ENCODE results near the gene THOC3. TPM values are rescaled to one million over a fixed set of nuclear protein-coding genes. Genes with fewer than 3 reads are reported as not detected.
"Not testable (repeated sequence)": the region's sequence is repeated elsewhere in the genome, so short reads cannot be mapped to it uniquely, and the experiment has no call there.

Gene THOC3, protein sequence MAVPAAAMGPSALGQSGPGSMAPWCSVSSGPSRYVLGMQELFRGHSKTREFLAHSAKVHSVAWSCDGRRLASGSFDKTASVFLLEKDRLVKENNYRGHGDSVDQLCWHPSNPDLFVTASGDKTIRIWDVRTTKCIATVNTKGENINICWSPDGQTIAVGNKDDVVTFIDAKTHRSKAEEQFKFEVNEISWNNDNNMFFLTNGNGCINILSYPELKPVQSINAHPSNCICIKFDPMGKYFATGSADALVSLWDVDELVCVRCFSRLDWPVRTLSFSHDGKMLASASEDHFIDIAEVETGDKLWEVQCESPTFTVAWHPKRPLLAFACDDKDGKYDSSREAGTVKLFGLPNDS
- 15.6 TPM for total RNA-seq
- long read RNA-seq, transcript THOC3-201 (6 exons, 1,589 nt): major isoform, 76 of 83 reads
- long read RNA-seq, partial matches to known transcripts: 0 of 83 reads
- long read RNA-seq, other reads (novel, unspliced or antisense): 6 of 83 reads

DNA sequence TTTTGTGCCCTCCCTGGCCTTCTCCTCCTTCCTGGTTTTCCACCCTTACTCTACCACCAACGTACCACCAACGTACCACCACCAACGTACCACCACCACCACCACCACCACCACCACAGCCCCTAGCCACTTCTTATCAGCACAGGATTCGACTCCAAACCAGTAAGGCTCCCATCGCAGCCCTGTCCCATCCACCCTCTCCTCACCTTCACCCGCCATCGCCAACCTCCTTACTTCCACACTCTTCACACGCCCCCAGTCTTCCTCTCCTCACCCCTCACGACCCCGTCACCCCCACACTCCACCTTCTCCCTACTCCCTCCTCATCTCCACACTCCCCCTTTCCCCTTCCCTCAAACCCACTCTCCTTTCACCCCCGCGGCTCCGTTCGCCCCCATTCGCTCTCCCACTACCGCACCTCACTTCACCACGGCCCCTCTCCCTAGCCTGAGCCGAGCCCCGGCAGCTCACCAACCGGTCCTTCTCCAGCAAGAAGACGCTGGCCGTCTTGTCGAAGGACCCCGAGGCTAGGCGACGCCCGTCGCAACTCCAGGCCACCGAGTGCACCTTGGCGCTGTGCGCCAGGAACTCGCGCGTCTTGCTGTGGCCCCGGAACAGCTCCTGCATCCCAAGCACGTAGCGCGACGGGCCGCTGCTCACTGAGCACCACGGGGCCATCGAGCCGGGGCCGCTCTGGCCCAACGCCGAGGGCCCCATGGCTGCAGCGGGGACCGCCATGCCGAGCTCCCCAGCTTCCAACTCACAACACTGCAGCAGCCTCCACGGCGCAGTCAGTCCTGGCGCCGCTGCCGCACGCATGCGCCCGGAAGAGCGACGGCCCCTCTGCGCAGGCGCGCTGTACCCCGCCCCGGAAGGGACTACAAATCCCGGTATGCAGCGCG is at the start of gene THOC3:
Gene THOC3, minus strand, starts transcription at position 845 of the 902 bp plus-strand sequence. Its CDS starts 107 bp downstream, at position 738.
- peak; percentile 93 for DNase-seq (ENCODE audit: low spot score)

DNA sequence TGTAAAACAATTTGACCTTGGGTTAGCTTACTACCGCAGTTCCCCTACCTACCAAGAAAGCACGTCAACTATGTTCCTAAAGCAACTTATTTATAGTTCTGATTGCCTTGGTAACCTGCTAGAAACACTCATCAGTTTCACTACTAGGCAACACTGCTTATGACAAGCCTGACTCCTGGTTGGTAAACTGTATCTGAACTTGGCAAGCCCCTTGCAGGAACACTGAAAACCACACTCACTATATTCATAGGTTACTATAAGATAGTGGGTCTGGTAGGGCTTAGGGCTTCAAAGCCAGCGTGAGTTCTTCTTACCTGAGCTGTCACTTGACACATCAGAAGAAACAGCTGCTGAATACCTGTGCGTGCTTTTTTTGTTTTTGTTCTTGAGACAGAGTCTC is 49.2 kb upstream of the THOC3 start:
- not testable (repeated sequence) for DNase-seq (ENCODE audit: low spot score)

DNA sequence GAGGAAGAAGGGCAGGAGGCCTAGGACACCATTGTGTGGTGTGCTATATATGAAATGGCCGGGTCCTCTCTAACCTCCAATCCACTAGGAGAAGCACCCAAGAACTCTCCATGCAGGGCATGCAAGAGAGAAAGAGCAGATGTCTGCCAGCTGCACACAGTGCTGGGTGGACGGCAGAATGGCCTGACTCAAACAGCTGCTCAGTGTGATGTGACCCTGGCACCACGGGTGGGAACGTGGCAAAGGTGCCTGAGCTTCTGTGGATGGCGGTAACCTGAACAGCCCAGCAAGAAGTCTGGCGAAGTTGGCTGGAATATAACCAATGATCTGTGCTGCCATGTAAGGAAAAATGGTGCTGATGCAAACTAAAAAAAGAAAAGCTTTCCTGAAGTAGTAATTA is 46.2 kb upstream of the THOC3 start:
- DNase-seq (ENCODE audit: low spot score): peak; percentile 68

DNA sequence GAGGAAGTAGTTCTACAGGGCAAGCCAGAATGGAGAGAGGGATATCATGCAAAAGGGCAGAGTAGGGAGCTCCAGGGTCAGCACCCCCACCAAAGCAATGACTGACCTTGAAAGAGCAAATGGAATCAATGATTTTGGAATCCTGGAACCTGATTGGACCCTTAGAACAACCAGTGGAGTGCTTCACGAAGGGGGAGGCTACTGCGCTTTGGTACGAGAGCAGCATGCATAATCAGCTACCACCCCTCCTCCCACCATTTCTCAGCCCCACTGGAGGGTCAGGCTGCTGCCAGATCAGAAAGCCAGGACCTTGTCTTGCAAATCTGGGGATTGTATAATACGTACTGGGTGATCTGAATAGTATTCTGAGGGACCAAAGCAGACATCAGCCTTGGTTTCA is 43.0 kb upstream of the THOC3 start:
- not testable (repeated sequence) for DNase-seq (ENCODE audit: low spot score)

DNA sequence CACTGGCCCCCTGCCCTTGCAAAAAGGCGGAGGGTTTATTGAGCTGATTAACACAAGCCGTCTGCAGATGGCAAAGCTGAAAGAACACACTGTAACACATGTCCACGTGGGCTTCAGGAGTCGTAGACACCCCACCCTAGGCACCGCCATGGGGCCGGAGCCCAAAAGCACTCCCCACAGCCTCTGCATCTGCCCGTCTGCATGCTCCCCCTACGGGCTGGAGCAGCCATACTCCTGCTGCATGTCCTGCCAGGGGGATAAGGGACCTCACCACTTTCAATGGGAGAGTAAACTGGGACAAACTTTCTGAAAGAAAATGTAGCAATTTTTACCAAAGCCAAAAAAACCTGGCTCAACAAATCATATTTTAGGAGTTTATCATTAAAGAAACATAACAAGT is 42.1 kb upstream of the THOC3 start:
- not testable (repeated sequence) for DNase-seq (ENCODE audit: low spot score)

DNA sequence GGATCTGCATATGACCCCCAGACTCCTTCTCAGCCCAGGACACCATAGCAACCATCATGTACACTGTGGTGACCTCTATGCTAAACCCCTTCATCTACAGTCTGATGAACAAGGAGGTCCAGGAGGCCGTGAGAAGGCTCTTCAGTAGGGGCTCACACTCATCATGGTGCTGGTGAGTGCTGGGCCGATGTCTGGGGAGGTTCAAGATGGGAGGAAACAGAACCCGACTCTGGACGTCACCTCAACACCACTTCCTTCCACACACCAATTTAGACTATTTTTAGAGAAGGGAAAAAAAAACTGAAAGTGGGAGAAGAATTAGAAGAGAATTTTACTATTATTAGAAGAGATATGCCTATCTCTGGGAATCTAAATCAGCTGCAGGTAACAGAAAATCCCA is 39.1 kb upstream of the THOC3 start:
- not testable (repeated sequence) for DNase-seq (ENCODE audit: low spot score)

DNA sequence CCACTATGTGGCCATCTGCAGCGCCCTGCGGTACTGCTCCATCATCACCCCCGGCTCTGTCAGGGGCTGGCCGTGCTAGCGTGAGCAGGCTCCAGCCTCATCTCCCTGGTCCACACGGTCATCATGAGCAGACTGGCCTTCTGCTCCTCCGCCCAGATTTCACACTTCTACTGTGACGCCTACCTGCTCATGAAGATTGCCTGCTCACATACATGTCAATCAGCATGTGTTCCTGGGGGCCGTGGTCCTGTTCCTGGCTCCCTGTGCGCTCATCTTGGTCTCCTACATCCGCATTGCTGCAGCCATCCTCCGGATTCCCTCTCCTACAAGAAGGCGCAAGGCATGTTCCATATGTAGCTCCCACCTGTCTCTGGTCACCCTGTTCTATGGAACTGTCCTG is 38.7 kb upstream of the THOC3 start:
- not testable (repeated sequence) for DNase-seq (ENCODE audit: low spot score)

DNA sequence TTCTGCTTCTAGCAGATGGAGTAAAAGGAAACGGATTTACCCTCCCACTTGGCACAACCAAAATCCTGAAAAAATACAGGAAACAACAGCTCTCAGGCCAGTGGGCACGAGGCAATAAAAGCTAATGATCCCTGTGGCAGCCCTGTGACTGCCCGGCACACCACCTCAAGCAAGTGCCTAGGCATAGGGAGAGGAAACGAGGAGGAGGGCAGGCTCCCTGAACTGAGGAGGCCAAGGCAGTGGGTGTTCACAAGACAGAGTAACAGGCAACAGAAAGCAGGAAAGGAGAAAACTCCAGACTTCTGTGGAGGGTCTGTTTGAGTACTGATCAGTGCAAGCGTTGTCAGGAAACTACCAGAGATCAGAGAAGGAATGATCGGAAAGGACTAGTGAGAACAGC is 29.9 kb upstream of the THOC3 start:
- DNase-seq (ENCODE audit: low spot score): not testable (repeated sequence)

DNA sequence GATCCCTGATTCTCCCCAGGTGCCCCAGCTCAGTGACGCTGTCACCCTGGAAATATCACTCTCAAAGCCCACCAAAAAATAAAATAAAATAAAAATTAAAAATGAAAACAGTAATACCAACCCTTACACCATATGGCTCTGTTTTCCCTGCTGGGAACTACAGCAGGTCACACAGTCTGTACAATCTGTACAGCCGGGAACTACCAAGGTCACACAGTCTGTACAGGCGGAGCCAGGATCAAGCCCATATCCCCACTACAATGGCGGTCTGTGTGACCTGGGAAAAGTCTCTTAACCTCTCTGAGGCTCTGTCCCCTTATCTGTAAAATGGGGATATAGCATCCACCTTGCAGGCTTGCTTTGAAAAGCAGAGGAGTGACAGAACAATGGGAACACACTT is 29.4 kb upstream of the THOC3 start:
- not testable (repeated sequence) for DNase-seq (ENCODE audit: low spot score)

DNA sequence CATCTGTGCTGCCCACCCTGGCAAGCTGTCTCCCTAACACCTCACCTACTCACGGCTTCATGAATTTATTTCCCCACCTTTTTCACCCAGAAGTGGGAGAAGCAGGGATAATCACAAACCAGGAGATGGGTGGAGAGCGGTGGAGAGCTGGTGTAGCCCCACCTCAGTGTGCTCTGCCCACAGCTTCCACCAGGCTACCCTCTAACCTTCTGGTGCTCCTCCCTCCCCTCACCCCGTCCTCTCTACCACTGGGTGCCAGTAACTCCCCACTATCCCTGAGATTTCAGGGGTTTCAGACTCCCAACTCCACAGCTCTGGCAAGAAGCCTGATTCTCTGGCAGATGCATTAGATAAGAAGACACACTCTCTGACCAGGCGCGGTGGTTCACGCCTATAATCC is 28.7 kb upstream of the THOC3 start:
- not testable (repeated sequence) for DNase-seq (ENCODE audit: low spot score)

DNA sequence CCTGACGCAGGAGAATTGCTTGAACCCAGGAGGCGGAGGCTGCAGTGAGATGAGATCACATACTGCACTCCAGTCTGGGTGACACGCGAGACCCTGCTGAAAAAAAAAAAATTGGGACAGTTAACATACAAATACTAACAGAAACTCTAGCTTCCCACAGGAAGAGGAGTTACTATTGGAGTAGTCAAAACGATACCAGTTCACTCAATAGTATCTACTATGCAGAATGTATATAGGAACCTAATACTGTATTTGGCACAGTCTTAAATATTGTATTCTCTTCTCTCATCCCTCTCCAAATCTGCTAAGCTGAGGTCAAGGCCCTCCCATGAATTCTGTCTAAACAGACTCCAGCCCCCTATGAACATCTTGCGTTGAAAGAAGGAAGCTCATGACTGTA is 27.4 kb upstream of the THOC3 start:
- DNase-seq (ENCODE audit: low spot score): not testable (repeated sequence)

DNA sequence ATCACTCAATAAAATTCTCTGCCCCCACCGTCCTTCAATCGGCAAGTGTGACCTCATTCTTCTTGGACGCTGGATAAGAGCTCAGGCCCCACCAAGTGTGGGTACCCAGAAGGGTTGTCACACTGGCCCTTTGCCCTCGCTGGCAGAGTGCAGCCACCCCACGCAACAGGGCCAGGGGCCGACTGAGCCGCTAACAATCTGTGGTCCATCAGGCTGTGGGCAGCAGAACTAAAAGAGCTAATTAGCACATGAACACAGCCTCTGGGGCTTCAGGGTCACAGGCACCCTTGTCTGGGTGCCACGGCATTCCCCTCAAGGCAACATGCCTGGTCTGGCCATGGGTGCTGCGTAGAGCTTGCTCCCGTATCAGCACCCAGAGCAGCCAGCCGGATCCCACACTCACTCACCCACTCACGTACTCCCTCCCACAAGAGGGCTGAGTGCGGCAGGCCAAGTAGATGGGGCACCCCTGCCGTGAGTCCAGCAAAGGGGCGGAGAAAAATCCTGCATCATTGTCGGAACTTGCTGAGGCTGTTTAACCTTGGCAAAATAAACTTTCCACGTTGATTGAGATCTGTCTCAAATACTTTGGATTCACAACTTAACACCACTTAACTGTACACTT is 11.4 kb upstream of the THOC3 start:
- DNase-seq (ENCODE audit: low spot score): not testable (repeated sequence)

DNA sequence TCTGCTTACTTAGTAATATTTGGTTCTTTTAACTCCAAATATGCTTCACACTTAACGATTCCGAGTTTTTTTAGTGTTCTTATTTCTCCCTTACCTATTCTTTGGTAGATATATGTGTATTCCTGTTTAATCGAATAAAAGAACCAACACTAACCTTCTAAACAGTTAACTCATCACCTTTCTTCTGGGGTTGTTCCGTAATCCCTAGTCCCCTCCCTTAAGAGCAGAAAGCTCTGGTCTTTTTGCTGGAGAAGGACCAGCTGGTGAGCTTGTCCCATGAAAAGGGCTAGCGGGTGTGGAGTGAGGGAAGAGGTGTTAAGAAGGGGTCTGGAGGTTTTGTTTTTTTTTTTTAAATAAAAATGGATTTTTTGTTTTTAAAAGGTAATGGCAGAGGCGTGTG is 266 bp upstream of the THOC3 start:
- DNase-seq (ENCODE audit: low spot score): not testable (repeated sequence)

DNA sequence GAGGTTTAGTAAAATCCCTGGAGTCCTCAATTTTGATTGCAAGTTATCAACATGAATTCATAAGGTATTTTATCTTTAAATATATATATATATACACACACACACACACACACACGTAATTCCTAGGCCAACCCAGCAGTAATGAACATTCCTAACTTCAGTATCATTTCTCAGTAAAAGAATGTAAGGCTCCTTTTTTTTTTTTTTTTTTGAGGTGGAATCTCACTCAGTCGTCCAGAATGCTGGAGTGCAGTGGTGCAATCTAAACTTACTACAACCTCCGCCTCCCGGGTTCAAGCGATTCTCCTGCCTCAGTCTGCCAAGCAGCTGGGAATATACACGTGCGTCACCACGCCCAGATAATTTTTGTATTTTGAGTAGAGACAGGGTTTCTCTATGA is 5.8 kb downstream of the THOC3 start:
- DNase-seq (ENCODE audit: low spot score): not testable (repeated sequence)

DNA sequence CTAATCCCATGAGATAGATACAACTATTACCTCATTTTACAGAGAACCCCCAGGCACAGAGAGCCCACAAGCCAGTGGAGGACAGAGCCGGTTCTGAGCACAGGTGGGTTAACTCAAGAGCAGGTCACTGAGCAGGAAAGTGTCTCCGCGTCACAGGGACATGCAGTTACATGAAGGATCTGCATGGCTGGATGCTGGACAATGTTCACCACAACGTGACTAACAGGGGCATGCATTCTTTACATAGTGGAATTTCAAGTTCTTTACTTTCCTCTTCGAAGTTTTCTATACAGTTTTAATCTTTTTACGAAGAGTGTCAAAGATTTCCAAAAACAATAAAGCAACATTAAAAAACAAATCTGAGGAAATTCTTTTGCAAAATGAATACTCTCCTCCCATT is 7.9 kb downstream of the THOC3 start:
- not testable (repeated sequence) for DNase-seq (ENCODE audit: low spot score)

DNA sequence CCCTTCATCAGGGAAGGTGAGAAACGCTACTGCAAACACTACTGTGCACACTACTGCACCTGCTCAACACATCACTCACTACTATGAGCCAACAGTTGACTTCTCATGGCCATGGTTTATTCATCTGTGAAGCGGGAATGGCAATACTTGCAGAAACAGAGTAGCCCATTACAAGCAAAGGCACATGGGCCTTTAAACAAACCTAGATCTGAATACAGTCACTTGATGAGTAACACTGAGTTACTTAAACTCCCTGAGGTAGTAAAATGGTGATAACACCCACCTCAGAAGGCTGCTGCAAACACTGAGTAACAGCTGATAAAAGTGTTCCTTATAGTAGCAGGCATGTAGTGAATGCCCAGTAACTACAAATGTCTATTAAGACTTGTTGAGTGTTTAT is 9.6 kb downstream of the THOC3 start:
- DNase-seq (ENCODE audit: low spot score): not testable (repeated sequence)

DNA sequence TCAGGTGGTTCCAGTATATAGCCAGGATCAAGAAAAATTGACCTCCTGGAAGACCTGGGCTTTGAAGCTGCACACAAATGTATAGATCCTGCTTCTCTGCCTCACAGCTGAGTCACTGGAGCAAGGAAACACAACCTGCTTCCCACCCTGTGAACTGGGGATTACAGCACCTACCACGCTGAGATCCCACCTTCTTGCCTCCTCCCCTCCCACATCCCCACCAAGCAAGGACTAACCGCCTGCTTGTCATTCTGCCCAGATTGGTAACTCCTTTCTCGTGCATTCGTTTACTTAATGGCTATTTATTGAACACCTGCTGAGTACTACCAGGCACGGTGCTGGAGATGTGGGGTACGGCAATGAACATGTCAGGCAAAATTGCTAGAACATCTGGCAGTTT is 14.0 kb downstream of the THOC3 start:
- DNase-seq (ENCODE audit: low spot score): not testable (repeated sequence)

DNA sequence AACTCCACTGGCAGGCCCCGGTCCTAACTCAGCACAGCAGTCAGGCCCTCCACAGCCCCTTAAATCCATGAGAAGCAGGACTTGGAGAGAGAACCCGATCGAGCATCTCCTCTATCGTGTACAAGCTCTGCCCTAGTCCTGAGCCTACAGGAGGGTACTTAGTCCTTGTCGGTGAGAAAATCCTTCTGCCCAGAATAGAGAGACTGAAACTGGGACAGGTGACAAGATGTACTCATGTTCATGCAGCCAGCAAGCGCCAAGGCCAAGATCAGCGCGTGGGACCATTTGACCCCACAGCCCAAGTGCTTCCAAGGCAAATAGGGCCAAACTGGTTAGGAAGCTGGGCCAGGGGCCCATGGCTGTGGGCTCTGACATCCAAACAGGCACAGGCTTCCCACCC is 15.3 kb downstream of the THOC3 start:
- DNase-seq (ENCODE audit: low spot score): not testable (repeated sequence)

DNA sequence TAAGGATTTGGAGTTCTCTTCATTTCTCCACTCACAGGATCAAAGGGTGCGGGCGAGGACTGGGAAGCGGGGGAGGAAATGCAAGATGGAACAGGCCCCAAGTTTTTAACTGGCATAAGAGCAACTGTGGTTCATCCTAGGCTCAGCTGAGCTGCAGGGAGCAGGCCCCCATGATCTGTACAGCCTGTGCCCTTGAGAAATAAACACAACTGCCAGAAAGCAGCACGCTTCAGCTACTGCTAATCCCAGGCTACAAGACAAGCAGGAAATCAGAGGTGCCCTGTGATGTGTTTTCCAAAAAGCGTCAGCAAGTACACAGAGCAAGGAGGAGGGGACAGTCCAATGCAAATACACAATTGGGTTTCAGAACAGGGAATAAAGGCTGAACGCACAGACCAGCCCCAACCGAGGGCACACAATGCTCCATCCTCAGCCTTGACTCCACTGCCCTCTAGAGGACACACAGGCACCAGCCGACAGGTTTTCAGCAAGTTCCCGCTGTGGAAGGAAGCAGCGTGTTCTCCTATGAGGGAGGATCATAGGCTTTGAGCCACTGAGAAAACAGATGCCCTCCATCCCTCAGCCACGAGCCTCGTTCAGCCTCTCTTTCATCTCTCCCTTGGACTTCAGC is 16.7 kb downstream of the THOC3 start:
- not testable (repeated sequence) for DNase-seq (ENCODE audit: low spot score)

DNA sequence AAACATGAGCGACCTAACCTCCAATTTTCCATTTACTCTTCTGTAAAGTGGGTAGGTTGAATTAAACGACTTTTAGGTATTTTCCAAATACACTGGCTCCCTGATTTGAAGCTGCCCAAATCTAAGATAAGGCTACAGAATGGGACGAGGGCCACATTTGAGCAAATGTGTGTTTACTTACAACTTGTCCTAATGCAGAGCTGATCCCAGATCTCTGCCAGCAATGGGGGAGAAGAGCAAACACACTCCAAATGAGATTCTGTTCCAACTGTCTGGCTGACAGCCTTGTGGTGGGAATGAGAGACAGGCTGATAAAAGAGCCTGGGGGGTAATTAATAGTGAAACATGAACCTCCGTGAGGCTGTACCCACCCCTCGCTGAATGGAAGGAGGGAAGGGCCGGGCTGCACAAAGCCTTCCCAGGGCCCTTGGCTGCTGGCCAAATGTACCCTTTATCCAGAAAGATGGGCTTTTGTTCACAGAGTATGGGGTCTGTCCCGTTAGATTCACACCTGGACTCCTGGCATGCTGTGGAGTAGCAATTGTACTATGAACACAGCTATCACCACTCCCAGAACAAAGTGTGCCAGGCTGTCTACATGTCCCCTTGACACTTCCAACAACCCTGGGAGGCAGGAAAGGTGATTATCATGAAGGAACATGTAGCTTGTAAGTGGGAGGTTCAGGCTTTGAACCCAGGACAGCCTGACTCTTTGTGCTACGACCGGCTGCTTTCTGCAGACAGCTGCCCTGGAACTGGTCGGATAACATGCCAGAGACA is 19.6 kb downstream of the THOC3 start:
- not testable (repeated sequence) for DNase-seq (ENCODE audit: low spot score)

Data from mesenteric fat pad (tissue), 1 donor.